Endothelial cell of umbilical vein (primary cell): ENCODE results near the gene FAM3B. TPM values are rescaled to one million over a fixed set of nuclear protein-coding genes. Genes with fewer than 3 reads are reported as not detected.

Source experiments
- BruUV-seq: library from RNA; stranded (reverse); fragments of 400-500 nt; replicated peaks from 2 replicates; lab custom pipeline; 2021; lab: Mats Ljungman, UMichigan
- CTCF ChIA-PET: fragments of 300-600, 350-600 bp; sonication (Branson Sonifier 250); formaldehyde crosslinking; loops from one replicate; lab custom pipeline; 2021; ENCODE audit warnings: antibody characterized with exemption, inconsistent platforms; lab: Charles Lee
- POLR2A ChIA-PET: fragments of 300-600, 350-600 bp; sonication (Branson Sonifier 250); formaldehyde crosslinking; loops from one replicate; lab custom pipeline; 2021; ENCODE audit warnings: antibody characterized with exemption, inconsistent platforms; lab: Charles Lee
- DNase-seq: peaks from one replicate; pipeline ENCODE4 v3.0.0-alpha.2; 2011; ENCODE audit warnings: low read depth, low spot score
- FAIRE-seq: peaks from 2 replicates; lab custom pipeline; 2011; peaks lifted over from hg19 to GRCh38; lab: Jason Lieb, UNC
- H2AFZ ChIP-seq: 2 replicates; pipeline ENCODE4 v1.6.0; 2012; ENCODE audit warnings: low read depth, low read length, control low read depth, inconsistent platforms
- H3K27ac ChIP-seq: 2 replicates; pipeline ENCODE4 v1.5.1; 2011; ENCODE audit warnings: low read depth, mild to moderate bottlenecking, control low read depth, low read length, moderate library complexity; ENCODE audit not compliant: insufficient read depth
- H3K27me3 ChIP-seq, 2 experiments: 2 replicates each; pipeline versions ENCODE4 v1.6.0 to v1.6.1; 2011; ENCODE audit warnings: low read length in 2 of 2, mixed read lengths in 1 of 2; ENCODE audit not compliant: control insufficient read depth in 2 of 2, insufficient read depth in 2 of 2
- H3K36me3 ChIP-seq, 2 experiments: 2 replicates in 1 of 2; 3 replicates in 1 of 2; pipeline ENCODE4 v1.5.1; 2011; ENCODE audit warnings: low read length in 2 of 2, mild to moderate bottlenecking in 1 of 2, moderate library complexity in 1 of 2; ENCODE audit not compliant: control insufficient read depth in 2 of 2, insufficient read depth in 2 of 2; ENCODE audit errors: extremely low read depth in 1 of 2
- H3K4me1 ChIP-seq: 3 replicates; pipeline ENCODE4 v1.5.1; 2011; ENCODE audit warnings: mild to moderate bottlenecking, low read length; ENCODE audit not compliant: control insufficient read depth, insufficient read depth; ENCODE audit errors: extremely low read depth
- H3K4me2 ChIP-seq: 2 replicates; pipeline ENCODE4 v1.6.1; 2011; ENCODE audit warnings: low read length, control low read depth, mixed read lengths; ENCODE audit not compliant: insufficient read depth
- H3K4me3 ChIP-seq, 3 experiments: fragments of 200-600 bp in 1 of 3; sonication (generic), shearing (Covaris generic) in 1 of 3; replicated peaks in 1 of 3; 2 replicates each; pipeline ENCODE4 v1.5.1; 2011 to 2016; ENCODE audit warnings: control low read depth in 3 of 3, low read length in 3 of 3, mild to moderate bottlenecking in 2 of 3, inconsistent platforms in 1 of 3, low read depth in 1 of 3, moderate library complexity in 1 of 3; ENCODE audit not compliant: insufficient read depth in 1 of 3
- H3K79me2 ChIP-seq: 2 replicates; pipeline ENCODE4 v1.6.0; 2012; ENCODE audit warnings: low read length, inconsistent platforms; ENCODE audit not compliant: control insufficient read depth, insufficient read depth
- H3K9ac ChIP-seq: replicated peaks from 2 replicates; pipeline ENCODE3; 2011; ENCODE audit warnings: low read length, control low read depth; ENCODE audit not compliant: insufficient read depth; ENCODE audit errors: extremely low read depth
- H3K9me1 ChIP-seq: replicated peaks from 3 replicates; pipeline ENCODE4 v1.6.0; 2011; ENCODE audit warnings: mild to moderate bottlenecking, low read length; ENCODE audit not compliant: control insufficient read depth, insufficient read depth; ENCODE audit errors: extremely low read depth
- H3K9me3 ChIP-seq: replicated peaks from 2 replicates; pipeline ENCODE4 v1.5.1; 2012; ENCODE audit warnings: low read length, inconsistent platforms; ENCODE audit not compliant: control insufficient read depth, insufficient read depth
- H4K20me1 ChIP-seq: replicated peaks from 2 replicates; pipeline ENCODE3; 2011; ENCODE audit warnings: mild to moderate bottlenecking, low read length; ENCODE audit not compliant: control insufficient read depth, insufficient read depth; ENCODE audit errors: extremely low read depth
- JUN ChIP-seq: IDR thresholded peaks from 2 replicates; pipeline ENCODE4 v1.6.1; 2011; ENCODE audit warnings: borderline replicate concordance, low read depth; ENCODE audit not compliant: insufficient read length, insufficient read depth
- MYC ChIP-seq: IDR thresholded peaks from one replicate; pipeline ENCODE4 v1.6.1; 2011; ENCODE audit warnings: mild to moderate bottlenecking, low read depth, low read length
- dilution Hi-C: fragments of 300-500 bp; cut with MboI; formaldehyde crosslinking; loops from one replicate; pipeline ENCODE4 v1.15.0; 2019; ENCODE audit warnings: low sequenced_read_pairs; ENCODE audit not compliant: extremely low pct_ligation_motif_present
- intact Hi-C: fragments of 100-400 bp; cut with micrococcal nuclease; formaldehyde crosslinking; loops from one replicate; pipeline ENCODE4 v1.10.0; 2022
- polyA plus RNA-seq, 4 experiments: library from polyadenylated mRNA; depleted of rRNA in 3 of 4; stranded (reverse) in 3 of 4; unstranded in 1 of 4; fragments of >200 nt; gene quantifications; 2 replicates each; pipeline versions ENCODE4 v1.2.1 to v1.2.3, GENCODE V29; 2011 to 2012; ENCODE audit warnings: missing spikeins in 1 of 4
- total RNA-seq: library from RNA; stranded (reverse); gene quantifications from 2 replicates; pipeline ENCODE4 v1.2.3, GENCODE V29; 2021
- TF ChIP-seq, protein P1 (sequence below), 2 donors: IDR thresholded peaks; 1 replicate in 1 of 2; 2 replicates in 1 of 2; pipeline ENCODE4 v1.5.1; 2011; ENCODE audit warnings: low read length in 2 of 2, mild to moderate bottlenecking in 2 of 2, moderate library complexity in 2 of 2, control low read depth in 1 of 2, inconsistent platforms in 1 of 2, low read depth in 1 of 2; ENCODE audit not compliant: insufficient read depth in 1 of 2; ENCODE audit errors: extremely low read depth in 1 of 2

The FAM3B gene
- total and polyA plus RNA-seq, 2 donors (not counting 3 experiments of a cell fraction or from before 2014, with no cell fraction given) = not detected

DNA sequence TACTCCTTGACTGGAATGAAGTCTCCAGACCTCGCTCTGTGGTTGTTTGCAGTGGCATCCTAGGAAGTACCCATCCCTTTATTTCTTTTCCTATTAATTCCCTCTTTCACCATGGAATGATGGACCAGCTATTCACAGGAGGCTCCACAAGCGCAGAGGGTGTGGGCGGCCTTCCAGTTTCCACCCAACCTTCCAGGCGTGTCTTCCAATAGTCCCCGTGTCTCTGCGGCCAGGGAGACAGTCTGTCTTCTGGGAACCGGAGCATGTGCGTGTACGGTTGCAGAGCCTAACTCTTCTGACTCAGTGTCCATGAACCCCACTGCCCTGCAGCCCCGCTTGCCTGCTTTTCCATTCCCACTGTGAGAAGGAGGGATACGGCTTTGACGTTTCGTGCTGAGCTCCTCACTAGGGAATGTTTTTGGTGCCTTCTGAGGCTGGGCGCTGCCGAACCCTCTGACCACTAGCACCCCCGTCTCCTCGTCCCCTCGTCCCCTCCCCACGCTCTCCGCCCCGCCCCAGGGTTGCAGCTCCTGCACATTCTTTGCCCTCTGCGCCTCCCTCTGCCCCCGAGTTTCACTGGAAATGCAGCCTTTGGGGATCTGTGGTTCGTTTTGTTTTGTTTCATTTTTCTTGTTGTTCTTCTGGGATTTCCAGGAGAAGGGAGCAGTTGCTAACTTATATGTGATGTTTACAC, 26.3 kb upstream of the FAM3B start:
- no TSS peak for BruUV-seq
- CTCF ChIA-PET = no interaction called here
- DNase-seq = no peak
- Histone ChIP-seq H3K4me3 (no peak overlapping the region), H3K9ac (no peak overlapping the region), H3K9me1 (no peaks in the 10 kb centered on the region), H2AFZ (no peak overlapping the region), H3K27me3 (peaks cover 0 to 5% of the 10 kb centered on the region in 2 experiments), H3K79me2 (no peaks in the 10 kb centered on the region), H3K9me3 (no peaks in the 10 kb centered on the region), H3K4me2 (no peak overlapping the region), H3K36me3 (no peaks in the 10 kb centered on the region), H3K4me1 (no peaks in the 10 kb centered on the region), H4K20me1 (no peaks in the 10 kb centered on the region), H3K27ac (no peak overlapping the region)
- dilution Hi-C loops (no loop called here), intact Hi-C loops (no loop called here)
- POLR2A ChIA-PET = no interaction called here
- FAIRE-seq = no peak
- TF ChIP-seq, protein P1, sequence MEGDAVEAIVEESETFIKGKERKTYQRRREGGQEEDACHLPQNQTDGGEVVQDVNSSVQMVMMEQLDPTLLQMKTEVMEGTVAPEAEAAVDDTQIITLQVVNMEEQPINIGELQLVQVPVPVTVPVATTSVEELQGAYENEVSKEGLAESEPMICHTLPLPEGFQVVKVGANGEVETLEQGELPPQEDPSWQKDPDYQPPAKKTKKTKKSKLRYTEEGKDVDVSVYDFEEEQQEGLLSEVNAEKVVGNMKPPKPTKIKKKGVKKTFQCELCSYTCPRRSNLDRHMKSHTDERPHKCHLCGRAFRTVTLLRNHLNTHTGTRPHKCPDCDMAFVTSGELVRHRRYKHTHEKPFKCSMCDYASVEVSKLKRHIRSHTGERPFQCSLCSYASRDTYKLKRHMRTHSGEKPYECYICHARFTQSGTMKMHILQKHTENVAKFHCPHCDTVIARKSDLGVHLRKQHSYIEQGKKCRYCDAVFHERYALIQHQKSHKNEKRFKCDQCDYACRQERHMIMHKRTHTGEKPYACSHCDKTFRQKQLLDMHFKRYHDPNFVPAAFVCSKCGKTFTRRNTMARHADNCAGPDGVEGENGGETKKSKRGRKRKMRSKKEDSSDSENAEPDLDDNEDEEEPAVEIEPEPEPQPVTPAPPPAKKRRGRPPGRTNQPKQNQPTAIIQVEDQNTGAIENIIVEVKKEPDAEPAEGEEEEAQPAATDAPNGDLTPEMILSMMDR (IDR thresholded peaks at IDR 0.05; ENCODE audit: extremely low read depth in 1 of 2, insufficient read depth in 1 of 2, low read depth in 1 of 2, low read length in 2 of 2) = no peak
- TF ChIP-seq JUN = no peak

DNA sequence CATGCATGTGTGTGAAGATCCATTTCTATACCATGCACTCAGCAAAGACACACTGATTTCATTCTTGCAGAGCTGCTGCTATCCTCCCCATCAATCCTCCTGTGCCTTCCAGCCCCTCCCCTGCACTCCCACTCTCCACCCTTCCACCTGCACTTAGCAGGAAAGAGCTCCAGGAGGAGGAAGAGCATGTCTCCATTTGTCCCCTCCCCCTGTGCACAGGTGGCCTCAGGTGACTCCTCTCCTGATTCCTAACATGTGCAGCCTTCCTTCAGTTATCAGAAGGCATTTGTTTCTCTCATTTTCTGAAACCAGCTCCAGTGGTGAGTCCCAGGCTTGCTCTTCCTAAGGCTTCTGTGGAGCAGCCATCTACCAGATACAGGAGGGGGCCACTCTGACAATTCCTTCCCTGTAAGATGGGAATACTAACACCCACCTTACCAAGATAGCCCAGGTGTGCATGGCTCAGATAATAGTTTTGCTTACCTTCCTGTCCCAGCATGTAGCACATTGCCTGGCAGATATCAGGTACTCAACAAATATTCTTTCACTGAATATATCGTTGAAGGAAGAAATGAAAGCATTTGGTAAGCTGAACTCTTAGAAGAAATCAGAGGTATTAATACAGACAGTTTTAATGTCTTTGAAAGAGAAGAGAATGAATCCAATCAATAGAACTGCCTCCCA, 21.9 kb upstream of the FAM3B start:
- no TSS peak for BruUV-seq
- ChIA-PET POLR2A (no interaction called here), CTCF (interaction anchor here (2.3 kb wide), 1 partner anchor 11 kb away, joined by 12 read pairs; no protein-coding TSS in a partner anchor)
- intact Hi-C loops (no loop called here), dilution Hi-C loops (no loop called here)
- Histone ChIP-seq H3K27me3 (no peaks in the 10 kb centered on the region), H3K9me1 (no peaks in the 10 kb centered on the region), H3K4me1 (no peaks in the 10 kb centered on the region), H3K79me2 (no peaks in the 10 kb centered on the region), H3K27ac (no peak overlapping the region), H4K20me1 (no peaks in the 10 kb centered on the region), H3K36me3 (no peaks in the 10 kb centered on the region), H3K9ac (no peak overlapping the region), H3K4me3 (no peak overlapping the region), H3K4me2 (no peak overlapping the region), H2AFZ (no peak overlapping the region), H3K9me3 (no peaks in the 10 kb centered on the region)
- DNase-seq (no peak), FAIRE-seq (no peak)
- no peak for TF ChIP-seq MYC
- TF ChIP-seq, protein P1 (IDR thresholded peaks at IDR 0.05; ENCODE audit: extremely low read depth in 1 of 2, insufficient read depth in 1 of 2, low read depth in 1 of 2, low read length in 2 of 2) = no peak
